Measurements from ENCODE around the gene ARID2. TPM values are rescaled to one million over a fixed set of nuclear protein-coding genes. Genes with fewer than 3 reads are reported as not detected.

The ARID2 gene
- total and polyA plus RNA-seq, 10 of the 15 experiments (the other 5 are each of a cell fraction or from before 2014, with no cell fraction given): 9.2 to 29.8 (median 20.3) TPM

DNA sequence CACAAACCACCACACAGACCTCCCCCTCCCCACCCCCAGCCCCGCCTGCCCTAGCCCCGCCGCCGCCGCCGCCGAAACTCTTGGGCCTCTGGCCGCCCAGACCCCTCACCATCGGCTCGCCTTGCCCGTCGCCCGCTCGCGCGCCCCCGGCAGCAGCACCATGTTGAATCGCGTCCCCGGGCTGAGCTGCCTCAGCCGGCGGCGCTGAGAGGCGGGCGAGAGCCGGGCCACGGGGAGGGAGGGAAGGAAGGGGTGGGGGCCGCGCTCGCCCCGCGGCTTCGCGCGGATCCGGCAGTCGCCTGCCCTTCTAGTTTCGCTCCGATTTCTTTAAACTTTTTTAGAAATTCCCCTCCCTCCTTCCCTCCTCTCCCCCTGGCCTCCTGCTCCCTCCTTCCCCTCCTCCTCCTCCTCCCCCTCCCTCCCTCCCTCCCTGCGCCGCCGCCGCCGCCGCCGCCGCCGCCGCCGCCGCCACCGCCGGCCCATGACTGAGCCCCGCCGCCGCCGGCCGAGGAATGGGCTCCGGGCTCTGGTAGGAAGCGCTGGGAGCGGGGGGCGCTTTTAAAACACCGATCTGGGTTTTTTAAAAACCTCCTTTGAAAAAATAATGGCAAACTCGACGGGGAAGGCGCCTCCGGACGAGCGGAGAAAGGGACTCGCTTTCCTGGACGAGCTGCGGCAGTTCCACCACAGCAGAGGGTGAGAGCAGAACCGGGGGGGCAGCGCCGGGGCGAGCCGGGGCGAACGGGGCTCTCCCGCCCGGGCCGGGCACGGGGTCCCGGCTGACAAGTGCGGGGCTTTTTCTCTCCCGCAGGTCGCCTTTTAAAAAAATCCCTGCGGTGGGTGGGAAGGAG lies at the start of gene ARID2 (continued):
- TF ChIP-seq, protein P1, sequence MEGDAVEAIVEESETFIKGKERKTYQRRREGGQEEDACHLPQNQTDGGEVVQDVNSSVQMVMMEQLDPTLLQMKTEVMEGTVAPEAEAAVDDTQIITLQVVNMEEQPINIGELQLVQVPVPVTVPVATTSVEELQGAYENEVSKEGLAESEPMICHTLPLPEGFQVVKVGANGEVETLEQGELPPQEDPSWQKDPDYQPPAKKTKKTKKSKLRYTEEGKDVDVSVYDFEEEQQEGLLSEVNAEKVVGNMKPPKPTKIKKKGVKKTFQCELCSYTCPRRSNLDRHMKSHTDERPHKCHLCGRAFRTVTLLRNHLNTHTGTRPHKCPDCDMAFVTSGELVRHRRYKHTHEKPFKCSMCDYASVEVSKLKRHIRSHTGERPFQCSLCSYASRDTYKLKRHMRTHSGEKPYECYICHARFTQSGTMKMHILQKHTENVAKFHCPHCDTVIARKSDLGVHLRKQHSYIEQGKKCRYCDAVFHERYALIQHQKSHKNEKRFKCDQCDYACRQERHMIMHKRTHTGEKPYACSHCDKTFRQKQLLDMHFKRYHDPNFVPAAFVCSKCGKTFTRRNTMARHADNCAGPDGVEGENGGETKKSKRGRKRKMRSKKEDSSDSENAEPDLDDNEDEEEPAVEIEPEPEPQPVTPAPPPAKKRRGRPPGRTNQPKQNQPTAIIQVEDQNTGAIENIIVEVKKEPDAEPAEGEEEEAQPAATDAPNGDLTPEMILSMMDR (IDR thresholded peaks at IDR 0.05 in 2 of 3, conservative IDR thresholded peaks at IDR 0.05 in 1 of 3; ENCODE audit: control insufficient read depth in 2 of 3, extremely low read depth in 1 of 3, insufficient read depth in 1 of 3, low read depth in 3 of 3, low read length in 3 of 3): no peak
- TF ChIP-seq RELA (IDR thresholded peaks at IDR 0.05; ENCODE audit: borderline replicate concordance, partially characterized antibody): peak; percentile 18
- TF ChIP-seq, protein P2, sequence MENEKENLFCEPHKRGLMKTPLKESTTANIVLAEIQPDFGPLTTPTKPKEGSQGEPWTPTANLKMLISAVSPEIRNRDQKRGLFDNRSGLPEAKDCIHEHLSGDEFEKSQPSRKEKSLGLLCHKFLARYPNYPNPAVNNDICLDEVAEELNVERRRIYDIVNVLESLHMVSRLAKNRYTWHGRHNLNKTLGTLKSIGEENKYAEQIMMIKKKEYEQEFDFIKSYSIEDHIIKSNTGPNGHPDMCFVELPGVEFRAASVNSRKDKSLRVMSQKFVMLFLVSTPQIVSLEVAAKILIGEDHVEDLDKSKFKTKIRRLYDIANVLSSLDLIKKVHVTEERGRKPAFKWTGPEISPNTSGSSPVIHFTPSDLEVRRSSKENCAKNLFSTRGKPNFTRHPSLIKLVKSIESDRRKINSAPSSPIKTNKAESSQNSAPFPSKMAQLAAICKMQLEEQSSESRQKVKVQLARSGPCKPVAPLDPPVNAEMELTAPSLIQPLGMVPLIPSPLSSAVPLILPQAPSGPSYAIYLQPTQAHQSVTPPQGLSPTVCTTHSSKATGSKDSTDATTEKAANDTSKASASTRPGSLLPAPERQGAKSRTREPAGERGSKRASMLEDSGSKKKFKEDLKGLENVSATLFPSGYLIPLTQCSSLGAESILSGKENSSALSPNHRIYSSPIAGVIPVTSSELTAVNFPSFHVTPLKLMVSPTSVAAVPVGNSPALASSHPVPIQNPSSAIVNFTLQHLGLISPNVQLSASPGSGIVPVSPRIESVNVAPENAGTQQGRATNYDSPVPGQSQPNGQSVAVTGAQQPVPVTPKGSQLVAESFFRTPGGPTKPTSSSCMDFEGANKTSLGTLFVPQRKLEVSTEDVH (IDR thresholded peaks at IDR 0.05; ENCODE audit: low read depth, partially characterized antibody): no peak
- no peak for TF ChIP-seq KLF5 (IDR thresholded peaks at IDR 0.05; ENCODE audit: partially characterized antibody)
- no peak for TF ChIP-seq FOS (IDR thresholded peaks at IDR 0.05; ENCODE audit: borderline replicate concordance, extremely low read depth, insufficient read length)
- TF ChIP-seq CHD2 (IDR thresholded peaks at IDR 0.05; ENCODE audit: borderline replicate concordance, low read depth, low read length): no peak
- no peak for TF ChIP-seq TBL1XR1 (IDR thresholded peaks at IDR 0.05; ENCODE audit: low read depth, low read length)
- TF ChIP-seq, protein P3, sequence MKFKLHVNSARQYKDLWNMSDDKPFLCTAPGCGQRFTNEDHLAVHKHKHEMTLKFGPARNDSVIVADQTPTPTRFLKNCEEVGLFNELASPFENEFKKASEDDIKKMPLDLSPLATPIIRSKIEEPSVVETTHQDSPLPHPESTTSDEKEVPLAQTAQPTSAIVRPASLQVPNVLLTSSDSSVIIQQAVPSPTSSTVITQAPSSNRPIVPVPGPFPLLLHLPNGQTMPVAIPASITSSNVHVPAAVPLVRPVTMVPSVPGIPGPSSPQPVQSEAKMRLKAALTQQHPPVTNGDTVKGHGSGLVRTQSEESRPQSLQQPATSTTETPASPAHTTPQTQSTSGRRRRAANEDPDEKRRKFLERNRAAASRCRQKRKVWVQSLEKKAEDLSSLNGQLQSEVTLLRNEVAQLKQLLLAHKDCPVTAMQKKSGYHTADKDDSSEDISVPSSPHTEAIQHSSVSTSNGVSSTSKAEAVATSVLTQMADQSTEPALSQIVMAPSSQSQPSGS (IDR thresholded peaks at IDR 0.05; ENCODE audit: low read length): no peak
- peak; percentile 43; the same call in 1 of the 2 replicates for TF ChIP-seq NBN (IDR thresholded peaks at IDR 0.05)
- no peak for TF ChIP-seq YBX1 (IDR thresholded peaks at IDR 0.05)
- TF ChIP-seq, protein P4, sequence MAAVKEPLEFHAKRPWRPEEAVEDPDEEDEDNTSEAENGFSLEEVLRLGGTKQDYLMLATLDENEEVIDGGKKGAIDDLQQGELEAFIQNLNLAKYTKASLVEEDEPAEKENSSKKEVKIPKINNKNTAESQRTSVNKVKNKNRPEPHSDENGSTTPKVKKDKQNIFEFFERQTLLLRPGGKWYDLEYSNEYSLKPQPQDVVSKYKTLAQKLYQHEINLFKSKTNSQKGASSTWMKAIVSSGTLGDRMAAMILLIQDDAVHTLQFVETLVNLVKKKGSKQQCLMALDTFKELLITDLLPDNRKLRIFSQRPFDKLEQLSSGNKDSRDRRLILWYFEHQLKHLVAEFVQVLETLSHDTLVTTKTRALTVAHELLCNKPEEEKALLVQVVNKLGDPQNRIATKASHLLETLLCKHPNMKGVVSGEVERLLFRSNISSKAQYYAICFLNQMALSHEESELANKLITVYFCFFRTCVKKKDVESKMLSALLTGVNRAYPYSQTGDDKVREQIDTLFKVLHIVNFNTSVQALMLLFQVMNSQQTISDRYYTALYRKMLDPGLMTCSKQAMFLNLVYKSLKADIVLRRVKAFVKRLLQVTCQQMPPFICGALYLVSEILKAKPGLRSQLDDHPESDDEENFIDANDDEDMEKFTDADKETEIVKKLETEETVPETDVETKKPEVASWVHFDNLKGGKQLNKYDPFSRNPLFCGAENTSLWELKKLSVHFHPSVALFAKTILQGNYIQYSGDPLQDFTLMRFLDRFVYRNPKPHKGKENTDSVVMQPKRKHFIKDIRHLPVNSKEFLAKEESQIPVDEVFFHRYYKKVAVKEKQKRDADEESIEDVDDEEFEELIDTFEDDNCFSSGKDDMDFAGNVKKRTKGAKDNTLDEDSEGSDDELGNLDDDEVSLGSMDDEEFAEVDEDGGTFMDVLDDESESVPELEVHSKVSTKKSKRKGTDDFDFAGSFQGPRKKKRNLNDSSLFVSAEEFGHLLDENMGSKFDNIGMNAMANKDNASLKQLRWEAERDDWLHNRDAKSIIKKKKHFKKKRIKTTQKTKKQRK (IDR thresholded peaks at IDR 0.05; ENCODE audit: low read depth, low read length): no peak
- TF ChIP-seq RBBP5 (conservative IDR thresholded peaks at IDR 0.05): no peak
- no peak for TF ChIP-seq CREB1 (IDR thresholded peaks at IDR 0.05; ENCODE audit: low read depth)
- no peak for TF ChIP-seq NR2C1 (IDR thresholded peaks at IDR 0.05)
- no peak for TF ChIP-seq ZBED1 (IDR thresholded peaks at IDR 0.05; ENCODE audit: borderline replicate concordance)
- TF ChIP-seq IKZF1 (conservative IDR thresholded peaks at IDR 0.05): peak; percentile 59
- TF ChIP-seq NFIC (IDR thresholded peaks at IDR 0.05; ENCODE audit: low read depth, low read length): no peak
- TF ChIP-seq BHLHE40 (IDR thresholded peaks at IDR 0.05; ENCODE audit: borderline replicate concordance in 1 of 2, low read depth in 2 of 2, low read length in 1 of 2): peak in 1 of 2 experiments; percentile 34; a peak in 1 of 4 replicates
